BE2C (cell line): ENCODE data around the gene ZDHHC14.

ENCODE experiments used
- DNase-seq: peaks from one replicate; pipeline ENCODE4 v3.0.0-alpha.2; 2020
- H3K27me3 ChIP-seq: fragments of 250-450 bp; sonication (Bioruptor Pico); 2 replicates; pipeline ENCODE4 v1.5.1; 2020; ENCODE audit warnings: mild to moderate bottlenecking
- H3K36me3 ChIP-seq: fragments of 250-450 bp; sonication (Bioruptor Pico); 2 replicates; pipeline ENCODE4 v1.5.1; 2020; ENCODE audit warnings: mild to moderate bottlenecking
- H3K4me1 ChIP-seq: fragments of 250-450 bp; sonication (Bioruptor Pico); 2 replicates; pipeline ENCODE4 v1.5.1; 2020
- H3K4me3 ChIP-seq: 2 replicates; pipeline ENCODE4 v1.5.1; 2011; ENCODE audit warnings: low read depth, low read length
- H3K9me3 ChIP-seq: fragments of 250-450 bp; sonication (Bioruptor Pico); 2 replicates; pipeline ENCODE4 v1.5.1; 2020
- CTCF ChIP-seq: IDR thresholded peaks from 2 replicates; pipeline ENCODE4 v1.5.1; 2012; ENCODE audit warnings: mild to moderate bottlenecking, low read depth, low read length

ZDHHC14 gene

GRCh38 chr6:157579467-157580031 is 198.6 kb downstream of the ZDHHC14 start:
- Histone ChIP-seq H3K27me3 (no peaks in the 10 kb centered on the region), H3K4me1 (no peaks in the 10 kb centered on the region), H3K4me3 (no peak overlapping the region), H3K9me3 (no peaks in the 10 kb centered on the region), H3K36me3 (no peaks in the 10 kb centered on the region)
- no peak for TF ChIP-seq CTCF
- no peak for DNase-seq

GRCh38 chr6:157584036-157584435 is 203.0 kb downstream of the ZDHHC14 start:
- DNase-seq = no peak
- H3K4me3 ChIP-seq = no peak overlapping the region
- TF ChIP-seq CTCF = no peak
- no peaks in the 10 kb centered on the region for H3K36me3 ChIP-seq
- no peaks in the 10 kb centered on the region for H3K27me3 ChIP-seq
- H3K4me1 ChIP-seq = no peaks in the 10 kb centered on the region
- H3K9me3 ChIP-seq = no peaks in the 10 kb centered on the region

GRCh38 chr6:157585274-157586087 is 204.5 kb downstream of the ZDHHC14 start:
- Histone ChIP-seq H3K4me1 (no peaks in the 10 kb centered on the region), H3K9me3 (no peaks in the 10 kb centered on the region), H3K27me3 (no peaks in the 10 kb centered on the region), H3K4me3 (no peak overlapping the region), H3K36me3 (no peaks in the 10 kb centered on the region)
- no peak for TF ChIP-seq CTCF
- DNase-seq = no peak

- Histone ChIP-seq H3K4me3 (no peak overlapping the region), H3K4me1 (no peaks in the 10 kb centered on the region), H3K9me3 (no peaks in the 10 kb centered on the region; the same call in 1 of the 2 replicates), H3K27me3 (no peaks in the 10 kb centered on the region), H3K36me3 (no peaks in the 10 kb centered on the region)
- no peak for TF ChIP-seq CTCF
- no peak for DNase-seq
These were observed 205.1 kb downstream of the ZDHHC14 start for GRCh38 chr6:157586088-157586414.

GRCh38 chr6:157586476-157587126 is 205.6 kb downstream of the ZDHHC14 start:
- Histone ChIP-seq H3K36me3 (no peaks in the 10 kb centered on the region), H3K4me1 (no peaks in the 10 kb centered on the region), H3K9me3 (no peaks in the 10 kb centered on the region; the same call in 1 of the 2 replicates), H3K4me3 (no peak overlapping the region), H3K27me3 (no peaks in the 10 kb centered on the region)
- TF ChIP-seq CTCF = no peak
- no peak for DNase-seq
